Thymus (tissue), 11 donors: ENCODE measurements around the gene PTPA. TPM values are rescaled to one million over a fixed set of nuclear protein-coding genes. Genes with fewer than 3 reads are reported as not detected.
"Not testable (repeated sequence)": the region's sequence is repeated elsewhere in the genome, so short reads cannot be mapped to it uniquely, and the experiment has no call there.

ENCODE experiments used
- DNase-seq, 9 donors: peaks; one replicate each; pipeline ENCODE4 v3.0.0-alpha.2; 2013; ENCODE audit warnings: low spot score in 9 of 9, low read depth in 6 of 9, missing footprints in 1 of 9
- H3K27ac ChIP-seq, 2 donors: one replicate each; pipeline ENCODE4 v1.5.1; 2013; ENCODE audit warnings: control low read depth in 1 of 2, low read depth in 1 of 2, low read length in 1 of 2, mild to moderate bottlenecking in 1 of 2, moderate library complexity in 1 of 2
- H3K27me3 ChIP-seq, 2 donors: one replicate each; pipeline ENCODE4 v1.5.1; 2013; ENCODE audit warnings: low read length in 1 of 2; ENCODE audit not compliant: control insufficient read depth in 2 of 2, insufficient read depth in 1 of 2
- H3K36me3 ChIP-seq, 2 donors: one replicate each; pipeline ENCODE4 v1.5.1; 2013; ENCODE audit warnings: low read length in 1 of 2, mild to moderate bottlenecking in 1 of 2, moderate library complexity in 1 of 2; ENCODE audit not compliant: control insufficient read depth in 2 of 2, insufficient read depth in 2 of 2
- H3K4me1 ChIP-seq, 2 donors: one replicate each; pipeline ENCODE4 v1.5.1; 2013; ENCODE audit warnings: low read length in 2 of 2; ENCODE audit not compliant: control insufficient read depth in 2 of 2, insufficient read depth in 2 of 2
- H3K4me3 ChIP-seq, 2 donors: one replicate each; pipeline ENCODE4 v1.5.1; 2013; ENCODE audit warnings: low read length in 2 of 2, control low read depth in 1 of 2, mild to moderate bottlenecking in 1 of 2
- H3K9me3 ChIP-seq, 2 donors: one replicate each; pipeline ENCODE4 v1.5.1; 2013; ENCODE audit warnings: low read length in 1 of 2, mild to moderate bottlenecking in 1 of 2; ENCODE audit not compliant: control insufficient read depth in 2 of 2, insufficient read depth in 1 of 2
- WGBS: extraction: QIAGEN DNeasy Blood & Tissue Kit; methylation state at CpG from one replicate; pipeline ENCODE4 v1.1.7; 2013; 5-methylcytosine and 5-hydroxymethylcytosine counted together
- polyA plus RNA-seq: library from polyadenylated mRNA; stranded (reverse); fragments of 200-250 nt; gene quantifications from one replicate; pipeline ENCODE4 v1.2.3, GENCODE V29; 2013
- total RNA-seq: library from RNA; stranded (reverse); fragments of 120-200 nt; gene quantifications from one replicate; pipeline ENCODE4 v1.2.4, GENCODE V29; 2013
- donor health status: healthy.

Gene PTPA
- total and polyA plus RNA-seq, 2 donors, result 68.3 to 70.1 TPM

DNA sequence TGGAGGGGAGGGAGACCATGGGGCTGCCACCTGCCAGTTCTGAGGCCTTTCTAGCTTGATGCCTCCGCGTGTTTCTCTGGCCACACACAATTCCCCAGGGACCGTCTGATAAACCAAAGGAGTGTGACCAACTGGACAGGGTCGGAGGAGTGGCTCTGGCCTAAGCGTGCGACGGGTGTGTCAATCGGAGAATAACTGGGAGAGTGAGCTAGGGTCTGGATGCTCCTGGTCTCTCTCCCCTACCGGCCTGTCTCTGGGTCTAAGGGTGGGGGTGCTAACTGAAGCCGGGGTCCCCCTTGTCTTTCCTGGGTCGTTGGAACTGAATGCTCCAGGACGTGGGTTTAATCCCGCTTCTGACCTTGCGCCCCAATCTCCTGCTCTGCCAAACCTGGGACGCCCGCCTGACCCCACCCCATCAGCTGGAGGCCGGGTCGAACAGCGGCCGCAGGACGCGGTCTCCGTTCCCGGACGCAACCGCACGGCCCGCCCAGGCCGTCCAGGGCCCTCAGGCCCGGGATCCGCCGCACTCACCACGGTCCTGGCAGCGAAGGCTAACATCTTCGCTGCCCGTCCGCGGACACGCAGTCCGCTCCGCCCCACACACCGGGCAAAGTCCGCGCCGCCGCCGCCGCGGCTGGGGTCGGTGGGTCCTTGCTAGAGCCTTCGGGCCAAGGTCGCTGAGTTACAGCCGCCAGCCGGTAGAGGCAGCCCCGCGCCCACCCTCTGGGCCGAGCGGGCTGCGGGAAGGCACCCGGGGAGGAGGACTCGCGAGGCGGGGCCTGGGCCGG, 1.1 kb upstream of the PTPA start:
- 11% methylated on average over 64 of the region's 64 CpGs for WGBS
- peaks cover 19 to 33% of the 10 kb centered on the region in 2 donors for H3K4me1 ChIP-seq

DNA sequence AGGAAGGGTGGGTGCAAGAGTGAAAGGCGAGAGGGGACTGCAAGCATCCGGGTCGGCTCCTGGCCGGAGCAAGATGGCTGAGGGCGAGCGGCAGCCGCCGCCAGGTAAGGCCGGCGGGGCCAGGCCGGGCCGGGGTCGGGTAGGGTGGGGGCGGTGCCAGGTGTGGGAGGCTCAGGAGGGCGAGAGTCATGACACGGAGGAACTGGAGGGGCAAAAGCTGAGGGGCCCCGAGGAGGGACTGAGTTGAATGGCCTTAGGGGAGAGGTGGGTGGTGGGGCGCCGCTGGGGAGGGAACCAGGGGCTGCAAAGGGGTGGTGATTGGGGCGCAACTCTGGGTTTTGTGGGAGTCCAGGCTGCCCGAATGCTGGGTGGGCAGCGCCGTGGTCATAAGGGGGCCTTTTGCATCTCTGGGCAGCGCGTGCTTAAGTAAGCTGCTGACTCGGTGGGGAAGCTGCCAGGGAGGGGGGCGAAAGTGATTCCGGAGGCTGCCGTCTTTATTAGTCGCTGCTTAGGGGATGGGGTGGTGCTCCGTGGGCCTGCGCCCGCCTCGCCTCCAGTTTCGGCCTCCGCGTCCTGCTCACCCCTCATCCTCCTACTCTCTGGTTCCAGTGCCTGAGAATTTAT, 425 bp downstream of the PTPA start:
- WGBS, result 1% methylated on average over 37 of the region's 37 CpGs
- no peaks in the 10 kb centered on the region for H3K9me3 ChIP-seq
- peaks cover 2 to 11% of the 10 kb centered on the region in 2 donors for H3K27me3 ChIP-seq
- H3K4me1 ChIP-seq, result peaks cover 19 to 33% of the 10 kb centered on the region in 2 donors
- H3K27ac ChIP-seq, result peak overlapping the region; percentile 77 to 86
- H3K36me3 ChIP-seq, result peaks cover 0 to 4% of the 10 kb centered on the region in 2 donors
- peak in 2 of 9 donors; percentile 28 to 49 for DNase-seq
- H3K4me3 ChIP-seq, result peak overlapping the region; percentile 82 to 88

More for the DNA sequence above, 1.1 kb upstream of the PTPA start:
- H3K27ac ChIP-seq, result peak overlapping the region in 1 of 2 donors; percentile 52
- H3K9me3 ChIP-seq, result no peaks in the 10 kb centered on the region
- DNase-seq, result peak in 1 of 9 donors; percentile 14
- H3K27me3 ChIP-seq, result peaks cover 2 to 11% of the 10 kb centered on the region in 2 donors
- H3K36me3 ChIP-seq, result peaks cover 0 to 4% of the 10 kb centered on the region in 2 donors
- H3K4me3 ChIP-seq, result peak overlapping the region; percentile 52 to 82

GRCh38 chr9:129112526-129112925, 1.3 kb downstream of the PTPA start:
- Histone ChIP-seq H3K27me3 (peaks cover 2 to 11% of the 10 kb centered on the region in 2 donors), H3K4me1 (peaks cover 19 to 33% of the 10 kb centered on the region in 2 donors), H3K4me3 (peak overlapping the region; percentile 82 to 88)
- not testable (repeated sequence) for DNase-seq, H3K27ac ChIP-seq, H3K9me3 ChIP-seq, H3K36me3 ChIP-seq
- 98% methylated on average over 17 of the region's 17 CpGs for WGBS

GRCh38 chr9:129113645-129114304, 2.6 kb downstream of the PTPA start:
- Histone ChIP-seq H3K36me3 (no peaks in the 10 kb centered on the region), H3K9me3 (no peaks in the 10 kb centered on the region), H3K27me3 (peaks cover 2 to 10% of the 10 kb centered on the region in 2 donors), H3K27ac (no peak overlapping the region), H3K4me3 (no peak overlapping the region), H3K4me1 (peaks cover 19 to 31% of the 10 kb centered on the region in 2 donors)
- no peak for DNase-seq
- 94% methylated on average over 17 of the region's 17 CpGs for WGBS

GRCh38 chr9:129118799-129119198, 7.6 kb downstream of the PTPA start:
- Histone ChIP-seq H3K9me3 (no peaks in the 10 kb centered on the region), H3K27me3 (no peaks in the 10 kb centered on the region), H3K4me1 (peaks cover 5% of the 10 kb centered on the region in 2 donors), H3K27ac (no peak overlapping the region), H3K4me3 (no peak overlapping the region), H3K36me3 (peaks cover 22 to 27% of the 10 kb centered on the region in 2 donors)
- DNase-seq, result no peak
- 98% methylated on average over 4 of the region's 4 CpGs for WGBS

- Histone ChIP-seq H3K4me3 (no peak overlapping the region), H3K27ac (no peak overlapping the region), H3K27me3 (no peaks in the 10 kb centered on the region), H3K4me1 (no peaks in the 10 kb centered on the region), H3K9me3 (no peaks in the 10 kb centered on the region), H3K36me3 (peaks cover 37 to 46% of the 10 kb centered on the region in 2 donors)
- 95% methylated on average over 3 of the region's 3 CpGs for WGBS
- no peak for DNase-seq
Measured at GRCh38 chr9:129121483-129121882, 10.3 kb downstream of the PTPA start.

- WGBS, result 97% methylated on average over 1 of the region's 1 CpG
- no peak overlapping the region for H3K27ac ChIP-seq
- no peaks in the 10 kb centered on the region for H3K27me3 ChIP-seq
- no peaks in the 10 kb centered on the region for H3K9me3 ChIP-seq
- no peaks in the 10 kb centered on the region for H3K4me1 ChIP-seq
- DNase-seq, result no peak
- H3K36me3 ChIP-seq, result peaks cover 43 to 52% of the 10 kb centered on the region in 2 donors
- no peak overlapping the region for H3K4me3 ChIP-seq
Measured at GRCh38 chr9:129122133-129122532, 10.9 kb downstream of the PTPA start.

GRCh38 chr9:129122976-129123375, 11.8 kb downstream of the PTPA start:
- H3K4me3 ChIP-seq, H3K27me3 ChIP-seq, DNase-seq, H3K4me1 ChIP-seq, H3K27ac ChIP-seq, H3K9me3 ChIP-seq: not testable (repeated sequence)
- peaks cover 47 to 57% of the 10 kb centered on the region in 2 donors for H3K36me3 ChIP-seq
- 97% methylated on average over 15 of the region's 15 CpGs for WGBS
